MCF 10A (cell line): ENCODE results near the gene CACNA1C. TPM values are rescaled to one million over a fixed set of nuclear protein-coding genes. Genes with fewer than 3 reads are reported as not detected.
A peak's percentile ranks its signal among the peaks of the same experiment; 100 is the strongest.

Experiments used
- BruUV-seq: library from RNA; stranded (reverse); fragments of 400-500 nt; replicated peaks from 2 replicates; lab custom pipeline; 2021; lab: Mats Ljungman, UMichigan
- CTCF ChIA-PET: fragments of 300-600 bp; sonication (Branson Sonifier 250); formaldehyde crosslinking; extraction: SDS; loops from one replicate; lab custom pipeline; 2021; ENCODE audit warnings: antibody characterized with exemption, inconsistent platforms; lab: Yijun Ruan, JAX
- POLR2A ChIA-PET: fragments of 300-600, 350-650 bp; sonication (Branson Sonifier 250); formaldehyde crosslinking; extraction: SDS; loops from one replicate; lab custom pipeline; 2020; ENCODE audit warnings: antibody characterized with exemption, inconsistent platforms; lab: Yijun Ruan, JAX
- DNase-seq: peaks from one replicate; pipeline ENCODE4 v3.0.0-alpha.2; 2018; ENCODE audit not compliant: unreplicated experiment
- H3K27ac Mint-ChIP-seq: one replicate; pipeline ENCODE4 v1.8.0; 2022; ENCODE audit warnings: mild to moderate bottlenecking, low read depth, mixed read lengths; ENCODE audit not compliant: unreplicated experiment
- H3K27me3 Mint-ChIP-seq: one replicate; pipeline ENCODE4 v1.8.0; 2022; ENCODE audit warnings: mixed read lengths; ENCODE audit not compliant: insufficient read depth, unreplicated experiment
- H3K36me3 Mint-ChIP-seq: one replicate; pipeline ENCODE4 v1.8.0; 2022; ENCODE audit warnings: mild to moderate bottlenecking, moderate library complexity, mixed read lengths; ENCODE audit not compliant: insufficient read depth, unreplicated experiment
- H3K4me1 Mint-ChIP-seq: one replicate; pipeline ENCODE4 v1.8.0; 2022; ENCODE audit warnings: mixed read lengths; ENCODE audit not compliant: insufficient read depth, unreplicated experiment
- H3K4me3 Mint-ChIP-seq: one replicate; pipeline ENCODE4 v1.8.0; 2022; ENCODE audit warnings: mild to moderate bottlenecking, moderate library complexity, mixed read lengths; ENCODE audit not compliant: unreplicated experiment
- H3K9me3 Mint-ChIP-seq: one replicate; pipeline ENCODE4 v1.8.0; 2022; ENCODE audit warnings: mixed read lengths; ENCODE audit not compliant: unreplicated experiment
- intact Hi-C: fragments of 100-400 bp; cut with micrococcal nuclease; formaldehyde crosslinking; loops from 2 replicates; pipeline ENCODE4 v1.14.1; 2022
- total RNA-seq: library from RNA; stranded (reverse); gene quantifications from 2 replicates; pipeline ENCODE4 v1.2.3, GENCODE V29; 2022
- TF ChIP-seq, protein P1 (sequence below): fragments of 200-600 bp; IDR thresholded peaks from one replicate; pipeline ENCODE4 v1.8.0; 2022; ENCODE audit warnings: antibody characterized with exemption, mild to moderate bottlenecking; ENCODE audit not compliant: unreplicated experiment

Gene CACNA1C
- total RNA-seq, 1 experiment from 2014 or later: not detected

DNA sequence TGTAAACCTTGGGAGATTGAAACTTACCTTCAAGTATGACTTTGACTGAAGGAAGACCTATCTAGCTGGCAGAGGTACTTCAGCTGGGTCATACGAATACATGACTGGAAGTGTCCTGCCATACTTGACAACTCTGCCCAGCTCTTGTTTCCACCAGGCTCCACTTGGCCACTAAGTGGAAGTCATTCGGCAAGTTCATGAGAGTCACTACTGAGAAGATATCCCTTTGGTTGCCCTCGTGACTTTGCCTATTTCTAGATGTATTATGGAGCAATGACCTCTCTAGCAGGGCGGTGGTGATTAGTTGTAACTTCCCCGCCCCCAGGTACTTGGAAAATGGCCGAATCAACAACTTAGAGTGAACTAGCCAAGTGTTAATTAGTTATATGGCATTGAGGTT lies 8.6 kb upstream of the CACNA1C start:
- DNase-seq: no peak
- peaks cover 58% of the 10 kb centered on the region for H3K27me3 Mint-ChIP-seq
- POLR2A ChIA-PET: no interaction called here
- H3K4me3 Mint-ChIP-seq: no peak overlapping the region
- no peaks in the 10 kb centered on the region for H3K4me1 Mint-ChIP-seq
- no peaks in the 10 kb centered on the region for H3K9me3 Mint-ChIP-seq
- CTCF ChIA-PET: no interaction called here
- intact Hi-C loops: no loop called here
- TF ChIP-seq, protein P1, sequence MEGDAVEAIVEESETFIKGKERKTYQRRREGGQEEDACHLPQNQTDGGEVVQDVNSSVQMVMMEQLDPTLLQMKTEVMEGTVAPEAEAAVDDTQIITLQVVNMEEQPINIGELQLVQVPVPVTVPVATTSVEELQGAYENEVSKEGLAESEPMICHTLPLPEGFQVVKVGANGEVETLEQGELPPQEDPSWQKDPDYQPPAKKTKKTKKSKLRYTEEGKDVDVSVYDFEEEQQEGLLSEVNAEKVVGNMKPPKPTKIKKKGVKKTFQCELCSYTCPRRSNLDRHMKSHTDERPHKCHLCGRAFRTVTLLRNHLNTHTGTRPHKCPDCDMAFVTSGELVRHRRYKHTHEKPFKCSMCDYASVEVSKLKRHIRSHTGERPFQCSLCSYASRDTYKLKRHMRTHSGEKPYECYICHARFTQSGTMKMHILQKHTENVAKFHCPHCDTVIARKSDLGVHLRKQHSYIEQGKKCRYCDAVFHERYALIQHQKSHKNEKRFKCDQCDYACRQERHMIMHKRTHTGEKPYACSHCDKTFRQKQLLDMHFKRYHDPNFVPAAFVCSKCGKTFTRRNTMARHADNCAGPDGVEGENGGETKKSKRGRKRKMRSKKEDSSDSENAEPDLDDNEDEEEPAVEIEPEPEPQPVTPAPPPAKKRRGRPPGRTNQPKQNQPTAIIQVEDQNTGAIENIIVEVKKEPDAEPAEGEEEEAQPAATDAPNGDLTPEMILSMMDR: no peak
- H3K36me3 Mint-ChIP-seq: no peaks in the 10 kb centered on the region
- no TSS peak for BruUV-seq
- H3K27ac Mint-ChIP-seq: no peak overlapping the region

DNA sequence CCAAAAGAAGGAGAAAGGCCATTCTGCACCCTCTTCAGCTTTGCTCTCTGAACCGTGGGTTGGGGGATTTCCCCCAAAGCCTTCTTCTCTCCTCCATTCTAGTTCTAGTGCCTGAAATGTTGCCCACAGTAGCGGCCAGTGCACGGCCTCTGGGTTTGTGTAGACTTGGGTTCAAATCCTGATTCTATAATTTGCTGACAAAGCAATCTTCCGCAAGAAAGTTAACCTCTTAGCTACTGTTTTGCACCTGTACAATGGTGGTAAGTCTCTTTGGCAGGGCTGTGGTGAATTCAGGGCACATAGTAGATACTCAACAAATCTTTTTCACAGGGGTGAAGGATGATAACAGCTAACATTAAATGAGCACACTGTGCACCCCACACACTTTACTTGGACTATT lies 5.8 kb upstream of the CACNA1C start:
- TF ChIP-seq, protein P1: no peak
- ChIA-PET CTCF (interaction anchor here (0.6 to 2.6 kb wide), 3 partner anchors 13 to 368 kb away, joined by 3 to 12 read pairs (median 3); no protein-coding TSS in a partner anchor), POLR2A (no interaction called here)
- no peak for DNase-seq
- no peaks in the 10 kb centered on the region for H3K4me1 Mint-ChIP-seq
- H3K4me3 Mint-ChIP-seq: no peak overlapping the region
- no peaks in the 10 kb centered on the region for H3K9me3 Mint-ChIP-seq
- H3K27me3 Mint-ChIP-seq: peaks cover 58% of the 10 kb centered on the region
- no peaks in the 10 kb centered on the region for H3K36me3 Mint-ChIP-seq
- no peak overlapping the region for H3K27ac Mint-ChIP-seq
- no TSS peak for BruUV-seq
- intact Hi-C loops: no loop called here

DNA sequence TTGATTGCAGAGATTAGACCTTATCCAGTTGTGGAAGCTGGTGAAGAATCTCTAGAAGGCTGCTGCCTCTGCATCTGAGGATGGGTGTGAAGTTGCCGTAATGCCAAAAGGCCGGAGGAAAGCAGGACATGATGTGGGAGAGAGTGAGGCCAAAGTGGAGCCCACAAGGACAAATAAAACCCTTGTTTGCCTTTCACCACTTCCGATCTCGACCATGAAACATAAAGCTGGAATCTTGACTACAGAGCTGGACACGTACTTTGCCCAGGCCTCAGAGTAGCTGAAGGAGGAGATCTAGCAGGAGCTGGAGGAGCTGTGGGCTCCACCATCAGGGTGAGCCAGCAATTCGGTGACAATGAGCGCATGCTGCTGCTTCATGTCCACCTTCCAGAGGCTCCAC lies 5.0 kb upstream of the CACNA1C start:
- no peak for DNase-seq
- Mint-ChIP-seq H3K27ac (no peak overlapping the region), H3K9me3 (no peaks in the 10 kb centered on the region), H3K4me1 (no peaks in the 10 kb centered on the region), H3K27me3 (peaks cover 54% of the 10 kb centered on the region), H3K36me3 (no peaks in the 10 kb centered on the region), H3K4me3 (no peak overlapping the region)
- TF ChIP-seq, protein P1: no peak
- ChIA-PET CTCF (interaction anchor here (0.6 to 1.1 kb wide), 2 partner anchors 9 to 551 kb away, joined by 3 read pairs; no protein-coding TSS in a partner anchor), POLR2A (no interaction called here)
- intact Hi-C loops: no loop called here
- BruUV-seq: no TSS peak

DNA sequence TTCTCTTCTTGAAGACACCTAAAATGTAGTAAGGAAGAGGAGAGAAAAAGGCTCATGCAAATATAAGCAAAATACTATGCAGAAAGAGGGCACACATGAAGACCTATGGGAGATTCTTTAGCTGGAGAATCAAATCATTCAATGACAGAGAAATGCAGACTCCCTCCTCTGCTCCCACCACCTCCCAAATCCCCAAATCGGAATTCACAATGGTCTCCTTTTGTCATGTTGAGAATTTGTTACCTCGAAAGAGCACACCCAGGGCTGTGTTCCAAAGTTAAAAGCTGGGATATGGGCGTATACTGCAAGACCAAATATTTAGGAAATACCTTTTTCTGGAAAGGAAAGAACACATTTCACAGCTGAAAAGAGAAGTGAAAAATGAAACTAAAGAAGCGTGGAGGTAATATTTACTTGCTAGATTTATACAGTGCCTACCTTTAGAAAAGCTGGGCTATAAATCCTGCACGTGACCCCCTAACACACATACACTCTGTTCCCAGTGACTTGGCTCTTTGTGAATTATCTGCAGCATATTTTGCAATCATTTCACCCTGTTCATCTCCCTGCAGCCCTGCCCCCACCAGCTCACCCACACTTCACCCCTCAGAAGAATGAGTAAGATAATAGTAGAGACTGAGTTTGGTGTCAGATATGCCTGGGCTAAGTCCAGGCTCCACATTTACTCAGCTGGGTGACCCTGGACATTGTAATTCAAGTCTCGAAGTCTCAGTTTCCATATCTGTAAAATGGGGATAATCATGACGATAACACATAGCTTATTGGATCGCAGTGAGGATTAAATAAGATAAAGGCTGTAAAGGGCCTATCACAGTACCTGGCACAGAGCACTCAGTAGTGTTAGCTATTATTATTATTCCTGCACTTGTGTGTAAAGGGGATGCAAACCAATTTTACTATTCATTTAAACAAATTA lies 2.9 kb upstream of the CACNA1C start:
- Mint-ChIP-seq H3K4me3 (no peak overlapping the region), H3K4me1 (no peaks in the 10 kb centered on the region), H3K9me3 (no peaks in the 10 kb centered on the region), H3K27ac (no peak overlapping the region), H3K27me3 (peaks cover 51% of the 10 kb centered on the region), H3K36me3 (no peaks in the 10 kb centered on the region)
- CTCF ChIA-PET: interaction anchor here (0.6 to 1.3 kb wide), 2 partner anchors 14 to 25 kb away, joined by 3 to 7 read pairs; no protein-coding TSS in a partner anchor
- no TSS peak for BruUV-seq
- POLR2A ChIA-PET: interaction anchor here (0.6 to 1.2 kb wide), 4 partner anchors 12 to 254 kb away, joined by 3 to 4 read pairs (median 3); no protein-coding TSS in a partner anchor
- peak; percentile 6 for DNase-seq
- TF ChIP-seq, protein P1: no peak
- intact Hi-C loops: no loop called here
